Activated T-helper 2 cell treated with anti-CD3 and anti-CD28 coated beads, Interferon-gamma antibody, Interleukin-2, Interleukin-4, amounts not matched to agents 10 μg/mL and 5 μg/mL and 100 μg/mL, durations not matched to agents 14 hours and 24 hours and 36 hours (primary cell): Measurements from ENCODE around the gene PRKCB. TPM values are rescaled to one million over a fixed set of nuclear protein-coding genes. Genes with fewer than 3 reads are reported as not detected.

Source experiments
- DNase-seq: peaks from one replicate; pipeline ENCODE4 v3.0.0; 2021; ENCODE audit warnings: low spot score
- H3K27ac Mint-ChIP-seq: one replicate; pipeline ENCODE4 v1.8.0; 2021; ENCODE audit warnings: mixed read lengths
- H3K27me3 Mint-ChIP-seq: one replicate; pipeline ENCODE4 v1.8.0; 2021; ENCODE audit warnings: low read depth, mixed read lengths
- H3K36me3 Mint-ChIP-seq: one replicate; pipeline ENCODE4 v1.8.0; 2021; ENCODE audit warnings: low read depth, mixed read lengths
- H3K4me1 Mint-ChIP-seq: one replicate; pipeline ENCODE4 v1.8.0; 2021; ENCODE audit warnings: low read depth, mixed read lengths
- H3K4me3 Mint-ChIP-seq: one replicate; pipeline ENCODE4 v1.8.0; 2021; ENCODE audit warnings: low read depth, mild to moderate bottlenecking, moderate library complexity, mixed read lengths
- H3K9me3 Mint-ChIP-seq: one replicate; pipeline ENCODE4 v1.8.0; 2021; ENCODE audit warnings: mixed read lengths
- intact Hi-C: fragments of 100-400 bp; cut with micrococcal nuclease; formaldehyde crosslinking; loops from one replicate; pipeline ENCODE4 v1.15.1; 2023
- total RNA-seq: library from RNA; stranded (reverse); gene quantifications from 2 replicates; pipeline ENCODE4 v1.2.3, GENCODE V29; 2022

Gene PRKCB
- total RNA-seq, 1 donor from 2014 or later: 69.5 TPM

GRCh38 chr16:24045641-24046040 is 209.9 kb downstream of the PRKCB start:
- intact Hi-C loops: no loop called here
- H3K27me3 Mint-ChIP-seq: no peaks in the 10 kb centered on the region
- H3K27ac Mint-ChIP-seq: no peak overlapping the region
- H3K36me3 Mint-ChIP-seq: peaks cover 21% of the 10 kb centered on the region
- peaks cover 4% of the 10 kb centered on the region for H3K4me1 Mint-ChIP-seq
- H3K4me3 Mint-ChIP-seq: no peak overlapping the region
- H3K9me3 Mint-ChIP-seq: no peaks in the 10 kb centered on the region
- no peak for DNase-seq

- intact Hi-C loops: no loop called here
These were observed 210.7 kb downstream of the PRKCB start for GRCh38 chr16:24046442-24046841.

GRCh38 chr16:24049113-24049512 is 213.3 kb downstream of the PRKCB start:
- H3K27ac Mint-ChIP-seq: no peak overlapping the region
- H3K36me3 Mint-ChIP-seq: peaks cover 21% of the 10 kb centered on the region
- intact Hi-C loops: no loop called here
- H3K4me3 Mint-ChIP-seq: no peak overlapping the region
- no peaks in the 10 kb centered on the region for H3K27me3 Mint-ChIP-seq
- H3K4me1 Mint-ChIP-seq: no peaks in the 10 kb centered on the region
- no peaks in the 10 kb centered on the region for H3K9me3 Mint-ChIP-seq
- no peak for DNase-seq

More at GRCh38 chr16:24046442-24046841, 210.7 kb downstream of the PRKCB start:
- H3K27me3 Mint-ChIP-seq: no peaks in the 10 kb centered on the region
- DNase-seq: no peak
- H3K4me1 Mint-ChIP-seq: peaks cover 4% of the 10 kb centered on the region
- peaks cover 25% of the 10 kb centered on the region for H3K36me3 Mint-ChIP-seq
- H3K9me3 Mint-ChIP-seq: no peaks in the 10 kb centered on the region
- H3K27ac Mint-ChIP-seq: no peak overlapping the region
- no peak overlapping the region for H3K4me3 Mint-ChIP-seq

- Mint-ChIP-seq H3K36me3 (peaks cover 19% of the 10 kb centered on the region), H3K27me3 (no peaks in the 10 kb centered on the region), H3K27ac (no peak overlapping the region), H3K9me3 (no peaks in the 10 kb centered on the region), H3K4me1 (no peaks in the 10 kb centered on the region), H3K4me3 (no peak overlapping the region)
- no peak for DNase-seq
- intact Hi-C loops: no loop called here
These were observed 215.3 kb downstream of the PRKCB start for GRCh38 chr16:24051125-24051524.

GRCh38 chr16:24052329-24053098 is 216.7 kb downstream of the PRKCB start:
- no peak for DNase-seq
- H3K27me3 Mint-ChIP-seq: no peaks in the 10 kb centered on the region
- peaks cover 20% of the 10 kb centered on the region for H3K36me3 Mint-ChIP-seq
- no peak overlapping the region for H3K4me3 Mint-ChIP-seq
- no peaks in the 10 kb centered on the region for H3K9me3 Mint-ChIP-seq
- intact Hi-C loops: no loop called here
- H3K27ac Mint-ChIP-seq: no peak overlapping the region
- H3K4me1 Mint-ChIP-seq: no peaks in the 10 kb centered on the region

- H3K4me1 Mint-ChIP-seq: no peaks in the 10 kb centered on the region
- no peak overlapping the region for H3K4me3 Mint-ChIP-seq
- peaks cover 20% of the 10 kb centered on the region for H3K36me3 Mint-ChIP-seq
- no peak for DNase-seq
- no peak overlapping the region for H3K27ac Mint-ChIP-seq
- no peaks in the 10 kb centered on the region for H3K9me3 Mint-ChIP-seq
- H3K27me3 Mint-ChIP-seq: no peaks in the 10 kb centered on the region
- intact Hi-C loops: no loop called here
These were observed 217.5 kb downstream of the PRKCB start for GRCh38 chr16:24053099-24053946.

GRCh38 chr16:24054741-24055491 is 219.1 kb downstream of the PRKCB start:
- Mint-ChIP-seq H3K36me3 (peaks cover 12% of the 10 kb centered on the region), H3K4me1 (no peaks in the 10 kb centered on the region), H3K4me3 (no peak overlapping the region), H3K27me3 (no peaks in the 10 kb centered on the region), H3K9me3 (no peaks in the 10 kb centered on the region), H3K27ac (no peak overlapping the region)
- intact Hi-C loops: no loop called here
- DNase-seq: no peak

GRCh38 chr16:24062270-24062817 is 226.6 kb downstream of the PRKCB start:
- H3K4me1 Mint-ChIP-seq: no peaks in the 10 kb centered on the region
- no peaks in the 10 kb centered on the region for H3K9me3 Mint-ChIP-seq
- no peak for DNase-seq

GRCh38 chr16:24069036-24069590 is 233.3 kb downstream of the PRKCB start:
- intact Hi-C loops: no loop called here
- no peak overlapping the region for H3K27ac Mint-ChIP-seq
- no peaks in the 10 kb centered on the region for H3K9me3 Mint-ChIP-seq
- no peaks in the 10 kb centered on the region for H3K27me3 Mint-ChIP-seq
- H3K36me3 Mint-ChIP-seq: no peaks in the 10 kb centered on the region
- peaks cover 14% of the 10 kb centered on the region for H3K4me1 Mint-ChIP-seq
- no peak overlapping the region for H3K4me3 Mint-ChIP-seq
- no peak for DNase-seq

More at GRCh38 chr16:24062270-24062817, 226.6 kb downstream of the PRKCB start:
- Mint-ChIP-seq H3K27ac (no peak overlapping the region), H3K4me3 (no peak overlapping the region), H3K27me3 (no peaks in the 10 kb centered on the region), H3K36me3 (peaks cover 13% of the 10 kb centered on the region)
- intact Hi-C loops: no loop called here

- DNase-seq: no peak
- H3K4me1 Mint-ChIP-seq: peaks cover 20% of the 10 kb centered on the region
- H3K4me3 Mint-ChIP-seq: no peak overlapping the region
- intact Hi-C loops: loop anchor here (1.0 kb wide), 1 partner anchor 182 kb away; no protein-coding TSS in a partner anchor
- no peak overlapping the region for H3K27ac Mint-ChIP-seq
- no peaks in the 10 kb centered on the region for H3K27me3 Mint-ChIP-seq
- H3K36me3 Mint-ChIP-seq: no peaks in the 10 kb centered on the region
- H3K9me3 Mint-ChIP-seq: no peaks in the 10 kb centered on the region
These were observed 235.1 kb downstream of the PRKCB start for GRCh38 chr16:24070851-24071250.

GRCh38 chr16:24071666-24072360 is 236.0 kb downstream of the PRKCB start:
- no peaks in the 10 kb centered on the region for H3K36me3 Mint-ChIP-seq
- H3K27ac Mint-ChIP-seq: no peak overlapping the region
- H3K4me1 Mint-ChIP-seq: peaks cover 27% of the 10 kb centered on the region
- H3K27me3 Mint-ChIP-seq: no peaks in the 10 kb centered on the region
- no peak overlapping the region for H3K4me3 Mint-ChIP-seq
- no peaks in the 10 kb centered on the region for H3K9me3 Mint-ChIP-seq
- no peak for DNase-seq
- intact Hi-C loops: loop anchor here (1.0 to 2.0 kb wide), 2 partner anchors 117 to 181 kb away; no protein-coding TSS in a partner anchor
